GM04504 (cell line): Measurements from ENCODE around the gene MRPL16.
"Not testable (repeated sequence)": the region's sequence is repeated elsewhere in the genome, so short reads cannot be mapped to it uniquely, and the experiment has no call there.

Source experiments
- DNase-seq: peaks from one replicate; pipeline ENCODE4 v3.0.0-alpha.2; 2012; ENCODE audit warnings: low read depth

MRPL16 gene

GRCh38 chr11:59810189-59810910 lies at the start of gene MRPL16:
Gene MRPL16 (minus strand): TSS chr11:59810778. CDS start chr11:59810658, 120 bp downstream.
- DNase-seq = peak; percentile 66

- no peak for DNase-seq
Measured at GRCh38 chr11:59859673-59860072, 49.1 kb upstream of the MRPL16 start.

GRCh38 chr11:59857439-59858434 lies 47.2 kb upstream of the MRPL16 start:
- DNase-seq = no peak

GRCh38 chr11:59854871-59855270 lies 44.3 kb upstream of the MRPL16 start:
- DNase-seq = no peak

- DNase-seq = not testable (repeated sequence)
Measured at GRCh38 chr11:59851416-59851815, 40.8 kb upstream of the MRPL16 start.

GRCh38 chr11:59849551-59849950 lies 39.0 kb upstream of the MRPL16 start:
- not testable (repeated sequence) for DNase-seq

- no peak for DNase-seq
Measured at GRCh38 chr11:59849129-59849528, 38.6 kb upstream of the MRPL16 start.

- not testable (repeated sequence) for DNase-seq
Measured at GRCh38 chr11:59848439-59848838, 37.9 kb upstream of the MRPL16 start.

GRCh38 chr11:59847626-59848025 lies 37.0 kb upstream of the MRPL16 start:
- no peak for DNase-seq

- DNase-seq = no peak
Measured at GRCh38 chr11:59846556-59846955, 36.0 kb upstream of the MRPL16 start.

GRCh38 chr11:59845399-59845798 lies 34.8 kb upstream of the MRPL16 start, which contains the start of gene CBLIF:
Gene CBLIF (minus strand): TSS chr11:59845499. CDS start chr11:59845453, 46 bp downstream.
- no peak for DNase-seq

GRCh38 chr11:59842316-59842715 lies 31.7 kb upstream of the MRPL16 start:
- DNase-seq = no peak

GRCh38 chr11:59841514-59841913 lies 30.9 kb upstream of the MRPL16 start:
- no peak for DNase-seq

GRCh38 chr11:59839615-59840014 lies 29.0 kb upstream of the MRPL16 start:
- DNase-seq = no peak

GRCh38 chr11:59833602-59834001 lies 23.0 kb upstream of the MRPL16 start:
- no peak for DNase-seq

GRCh38 chr11:59829358-59829757 lies 18.8 kb upstream of the MRPL16 start:
- DNase-seq = no peak

GRCh38 chr11:59822989-59823566 lies 12.5 kb upstream of the MRPL16 start:
- DNase-seq = peak; percentile 38

- no peak for DNase-seq
Measured at GRCh38 chr11:59818572-59818971, 8.0 kb upstream of the MRPL16 start.

GRCh38 chr11:59816434-59816833 lies 5.9 kb upstream of the MRPL16 start:
- DNase-seq = not testable (repeated sequence)

GRCh38 chr11:59815754-59816153 lies 5.2 kb upstream of the MRPL16 start:
- DNase-seq = no peak

GRCh38 chr11:59814021-59814420 lies 3.4 kb upstream of the MRPL16 start:
- no peak for DNase-seq

GRCh38 chr11:59813364-59813763 lies 2.8 kb upstream of the MRPL16 start:
- no peak for DNase-seq
